A549 (cell line): ENCODE results near the gene MAP3K5. TPM values are rescaled to one million over a fixed set of nuclear protein-coding genes. Genes with fewer than 3 reads are reported as not detected.

Experiments
- ATAC-seq, 2 experiments: fragments of 200-7000 bp in 1 of 2; fragments of >200 bp in 1 of 2; cut with Nextera tagmentation in 1 of 2; cut with Tn5 transposase in 1 of 2; 3 replicates each; pipeline versions ENCODE4 v1.8.0 to v1.9.1; 2018 to 2020; ENCODE audit warnings: mild to moderate bottlenecking in 1 of 2, moderate library complexity in 1 of 2
- CTCF ChIA-PET: fragments of 300-600 bp; sonication (Branson Sonifier 250); formaldehyde crosslinking; extraction: SDS; loops from one replicate; lab custom pipeline; 2021; ENCODE audit warnings: antibody characterized with exemption, inconsistent platforms; lab: Yijun Ruan, JAX
- POLR2A ChIA-PET: fragments of 350-600 bp; formaldehyde crosslinking; extraction: SDS; loops from one replicate; lab custom pipeline; 2021; ENCODE audit warnings: antibody characterized with exemption, inconsistent platforms; lab: Yijun Ruan, JAX
- DNase-seq, 2 experiments: peaks; one replicate each; pipeline versions ENCODE4 v3.0.0 to v3.0.0-alpha.2; 2011 to 2016; ENCODE audit warnings: low read depth in 1 of 2, low spot score in 1 of 2
- FAIRE-seq: peaks from 2 replicates; lab custom pipeline; 2011; peaks lifted over from hg19 to GRCh38; lab: Jason Lieb, UNC
- H3K27ac ChIP-seq, 2 experiments: fragments of >200 bp; sonication (Bioruptor Twin); formaldehyde crosslinking; 3 replicates each; pipeline ENCODE4 v1.5.1; 2016 to 2017
- H3K4me1 ChIP-seq: fragments of >200 bp; sonication (Bioruptor Twin); formaldehyde crosslinking; 3 replicates; pipeline ENCODE4 v1.6.1; 2016
- H3K4me2 ChIP-seq: fragments of >200 bp; sonication (Bioruptor Twin); formaldehyde crosslinking; 3 replicates; pipeline ENCODE4 v1.6.1; 2016
- H3K4me3 ChIP-seq: fragments of >200 bp; sonication (Bioruptor Twin); formaldehyde crosslinking; 3 replicates; pipeline ENCODE4 v1.5.1; 2016
- H3K9me3 ChIP-seq: fragments of >200 bp; sonication (Bioruptor Twin); formaldehyde crosslinking; 3 replicates; pipeline ENCODE4 v1.6.1; 2016
- BHLHE40 ChIP-seq: IDR thresholded peaks from 2 replicates; pipeline ENCODE4 v1.6.1; 2012; ENCODE audit warnings: low read depth, low read length, inconsistent platforms
- CHD2 ChIP-seq: fragments of 150-350 bp; IDR thresholded peaks from 2 replicates; pipeline ENCODE4 v1.6.1; 2014; ENCODE audit warnings: low read length; ENCODE audit not compliant: partially characterized antibody
- CTCF ChIP-seq: fragments of >200 bp; sonication (Bioruptor Twin); formaldehyde crosslinking; IDR thresholded peaks from 3 replicates; pipeline ENCODE4 v1.5.1; 2016
- EHF ChIP-seq: fragments of 250-450 bp; sonication (Bioruptor Pico); IDR thresholded peaks from 2 replicates; pipeline ENCODE4 v1.5.0; 2020; ENCODE audit warnings: mild to moderate bottlenecking
- EHMT2 ChIP-seq: fragments of 200-600 bp; sonication (generic); IDR thresholded peaks from 2 replicates; pipeline ENCODE4 v1.6.1; 2016; ENCODE audit warnings: antibody characterized with exemption, low read depth, mild to moderate bottlenecking, moderate library complexity
- EP300 ChIP-seq, 2 experiments: fragments of >200 bp; sonication (Bioruptor Twin); formaldehyde crosslinking; IDR thresholded peaks; 2 replicates in 1 of 2; 3 replicates in 1 of 2; pipeline ENCODE4 v1.6.1; 2016 to 2017
- ESRRA ChIP-seq: fragments of 150-350 bp; IDR thresholded peaks from 2 replicates; pipeline ENCODE4 v1.6.1; 2014; ENCODE audit warnings: mild to moderate bottlenecking, low read length, borderline replicate concordance
- FOXS1 ChIP-seq: fragments of 250-450 bp; sonication (Bioruptor Pico); IDR thresholded peaks from 2 replicates; pipeline ENCODE4 v1.5.0; 2020; ENCODE audit warnings: mild to moderate bottlenecking, moderate library complexity
- HDAC2 ChIP-seq: fragments of 200-600 bp; sonication (generic); IDR thresholded peaks from 2 replicates; pipeline ENCODE4 v1.6.1; 2016
- HOXB13 ChIP-seq: fragments of 250-450 bp; sonication (Bioruptor Pico); IDR thresholded peaks from 2 replicates; pipeline ENCODE4 v1.5.0; 2020; ENCODE audit warnings: low read depth, mild to moderate bottlenecking, moderate library complexity
- HOXB5 ChIP-seq: fragments of 250-450 bp; sonication (Bioruptor Pico); IDR thresholded peaks from 2 replicates; pipeline ENCODE4 v1.5.0; 2020; ENCODE audit warnings: mild to moderate bottlenecking, moderate library complexity
- JUNB ChIP-seq: fragments of >200 bp; sonication (Bioruptor Twin); formaldehyde crosslinking; IDR thresholded peaks from 2 replicates; pipeline ENCODE4 v1.6.1; 2016
- MAX ChIP-seq: IDR thresholded peaks from 2 replicates; pipeline ENCODE4 v1.6.1; 2012
- MAZ ChIP-seq: fragments of 150-350 bp; IDR thresholded peaks from 2 replicates; pipeline ENCODE4 v1.6.1; 2014; ENCODE audit warnings: antibody characterized with exemption, low read depth, low read length, borderline replicate concordance
- MYC ChIP-seq: IDR thresholded peaks from 2 replicates; pipeline ENCODE4 v1.6.1; 2012; ENCODE audit warnings: mild to moderate bottlenecking, inconsistent platforms, low read length, improper control_type of control experiment, borderline replicate concordance
- NPAS2 ChIP-seq: fragments of 250-450 bp; sonication (Bioruptor Pico); IDR thresholded peaks from 2 replicates; pipeline ENCODE4 v1.8.0; 2022; ENCODE audit warnings: mild to moderate bottlenecking, moderate library complexity, borderline replicate concordance
- PHF8 ChIP-seq: fragments of 200-600 bp; sonication (generic); IDR thresholded peaks from 2 replicates; pipeline ENCODE4 v1.6.1; 2016; ENCODE audit warnings: low read depth, mild to moderate bottlenecking, antibody characterized with exemption, moderate library complexity, borderline replicate concordance
- POLR2A ChIP-seq: IDR thresholded peaks from 2 replicates; pipeline ENCODE4 v1.6.1; 2012; ENCODE audit warnings: mild to moderate bottlenecking, low read length
- RNF2 ChIP-seq: fragments of 200-600 bp; sonication (generic); IDR thresholded peaks from 2 replicates; pipeline ENCODE4 v1.6.1; 2016; ENCODE audit warnings: low read depth, mild to moderate bottlenecking, antibody characterized with exemption, moderate library complexity, borderline replicate concordance
- SREBF2 ChIP-seq: fragments of 450-650 bp; IDR thresholded peaks from 2 replicates; pipeline ENCODE4 v1.6.1; 2014; ENCODE audit warnings: mild to moderate bottlenecking, moderate library complexity
- TFCP2L1 ChIP-seq: fragments of 250-450 bp; sonication (Bioruptor Pico); IDR thresholded peaks from 2 replicates; pipeline ENCODE4 v1.5.0; 2021; ENCODE audit warnings: mild to moderate bottlenecking
- ZSCAN20 ChIP-seq: fragments of 250-450 bp; sonication (Bioruptor Pico); IDR thresholded peaks from 2 replicates; pipeline ENCODE4 v1.8.0; 2022; ENCODE audit warnings: mild to moderate bottlenecking, moderate library complexity
- WGBS: methylation state at CpG from one replicate; pipeline ENCODE4 v1.1.6; 2017; ENCODE audit errors: missing lambda C conversion rate; 5-methylcytosine and 5-hydroxymethylcytosine counted together
- polyA plus RNA-seq, 4 experiments: library from polyadenylated mRNA; depleted of rRNA in 3 of 4; stranded (reverse); fragments of >200 nt; fragmentation: RNase III in 1 of 4; extraction: RNeasy Plus Mini Kit Qiagen cat#74134 plus additional on column Dnase treatment in 1 of 4; gene quantifications; 2 replicates in 3 of 4; 3 replicates in 1 of 4; pipeline ENCODE4 v1.2.3, GENCODE V29; 2011 to 2017
- TF ChIP-seq, protein P1 (sequence below): fragments of >200 bp; sonication (Bioruptor Twin); formaldehyde crosslinking; IDR thresholded peaks from 3 replicates; pipeline ENCODE4 v1.6.1; 2016
- TF ChIP-seq, protein P2 (sequence below): fragments of 150-350 bp; IDR thresholded peaks from 2 replicates; pipeline ENCODE4 v1.6.1; 2014; ENCODE audit warnings: low read depth, mild to moderate bottlenecking, low read length

The MAP3K5 gene
- polyA plus RNA-seq, 2 of the 4 experiments (the other 2 are of a cell fraction) = 2.1 to 4.1 TPM

DNA sequence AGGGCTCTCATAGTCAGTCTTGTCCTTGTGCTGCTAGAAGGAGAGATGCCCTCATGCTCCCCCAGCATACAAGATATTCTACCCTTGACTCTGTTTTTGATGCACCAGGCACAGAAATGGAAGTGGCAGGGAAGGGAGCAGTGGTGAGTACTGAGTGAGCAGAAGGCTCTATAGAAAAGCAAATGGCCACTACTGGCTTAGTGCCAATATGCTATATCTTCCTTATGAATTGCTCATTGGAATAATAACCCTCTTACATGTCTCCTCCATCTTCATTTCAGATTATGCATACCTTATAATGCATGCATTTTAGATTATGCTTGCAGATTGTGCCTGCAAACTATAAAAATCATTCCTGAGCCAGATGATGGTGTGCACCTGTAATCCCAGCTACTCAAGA lies 82.8 kb downstream of the MAP3K5 start:
- CTCF ChIA-PET = interaction anchor here (2.4 kb wide), 1 partner anchor 65 kb away, joined by 9 read pairs; no protein-coding TSS in a partner anchor
- TF ChIP-seq JUNB = no peak
- no peak for TF ChIP-seq ESRRA
- TF ChIP-seq EHF = no peak
- TF ChIP-seq, protein P1, sequence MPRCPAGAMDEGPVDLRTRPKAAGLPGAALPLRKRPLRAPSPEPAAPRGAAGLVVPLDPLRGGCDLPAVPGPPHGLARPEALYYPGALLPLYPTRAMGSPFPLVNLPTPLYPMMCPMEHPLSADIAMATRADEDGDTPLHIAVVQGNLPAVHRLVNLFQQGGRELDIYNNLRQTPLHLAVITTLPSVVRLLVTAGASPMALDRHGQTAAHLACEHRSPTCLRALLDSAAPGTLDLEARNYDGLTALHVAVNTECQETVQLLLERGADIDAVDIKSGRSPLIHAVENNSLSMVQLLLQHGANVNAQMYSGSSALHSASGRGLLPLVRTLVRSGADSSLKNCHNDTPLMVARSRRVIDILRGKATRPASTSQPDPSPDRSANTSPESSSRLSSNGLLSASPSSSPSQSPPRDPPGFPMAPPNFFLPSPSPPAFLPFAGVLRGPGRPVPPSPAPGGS = no peak
- TF ChIP-seq ZSCAN20 (CRISPR knock-in tag) = no peak
- no peak for TF ChIP-seq SREBF2
- TF ChIP-seq CTCF = no peak
- TF ChIP-seq RNF2 = no peak
- FAIRE-seq = no peak

GRCh38 chr6:136706430-136706829 lies 85.8 kb downstream of the MAP3K5 start:
- no peak for ATAC-seq
- 93% methylated on average over 5 of the region's 5 CpGs for WGBS
- TF ChIP-seq HOXB5 (CRISPR knock-in tag) = no peak
- no peak for TF ChIP-seq EP300 (IDR thresholded peaks at IDR 0.05)
- no peak for TF ChIP-seq HOXB13 (CRISPR knock-in tag)
- TF ChIP-seq FOXS1 (CRISPR knock-in tag) = no peak
- TF ChIP-seq EHMT2 = no peak
- TF ChIP-seq POLR2A = no peak
- no peak for TF ChIP-seq BHLHE40
- no peak for DNase-seq
- Histone ChIP-seq H3K4me1 (no peaks in the 10 kb centered on the region), H3K4me2 (no peak overlapping the region), H3K27ac (no peak overlapping the region), H3K4me3 (no peak overlapping the region), H3K9me3 (no peaks in the 10 kb centered on the region)
- FAIRE-seq = no peak
- ChIA-PET POLR2A (no interaction called here), CTCF (no interaction called here)

More for the DNA sequence above, 82.8 kb downstream of the MAP3K5 start:
- ATAC-seq = no peak
- Histone ChIP-seq H3K4me3 (no peak overlapping the region), H3K9me3 (no peaks in the 10 kb centered on the region), H3K4me1 (no peaks in the 10 kb centered on the region), H3K27ac (no peak overlapping the region), H3K4me2 (no peak overlapping the region)
- no peak for DNase-seq
- POLR2A ChIA-PET = no interaction called here

- no peaks in the 10 kb centered on the region for H3K9me3 ChIP-seq
- ChIA-PET POLR2A (no interaction called here), CTCF (no interaction called here)
- no peak for FAIRE-seq
- no peak for DNase-seq
- H3K4me3 ChIP-seq = no peak overlapping the region
- H3K4me2 ChIP-seq = no peak overlapping the region
- TF ChIP-seq NPAS2 (no peak), PHF8 (no peak), RNF2 (no peak), MAZ (no peak), CHD2 (no peak), SREBF2 (no peak)
- no peaks in the 10 kb centered on the region for H3K4me1 ChIP-seq
- 82% methylated on average over 7 of the region's 7 CpGs for WGBS
- H3K27ac ChIP-seq = no peak overlapping the region
- no peak for ATAC-seq
Measured at GRCh38 chr6:136703331-136703865, 88.9 kb downstream of the MAP3K5 start.

DNA sequence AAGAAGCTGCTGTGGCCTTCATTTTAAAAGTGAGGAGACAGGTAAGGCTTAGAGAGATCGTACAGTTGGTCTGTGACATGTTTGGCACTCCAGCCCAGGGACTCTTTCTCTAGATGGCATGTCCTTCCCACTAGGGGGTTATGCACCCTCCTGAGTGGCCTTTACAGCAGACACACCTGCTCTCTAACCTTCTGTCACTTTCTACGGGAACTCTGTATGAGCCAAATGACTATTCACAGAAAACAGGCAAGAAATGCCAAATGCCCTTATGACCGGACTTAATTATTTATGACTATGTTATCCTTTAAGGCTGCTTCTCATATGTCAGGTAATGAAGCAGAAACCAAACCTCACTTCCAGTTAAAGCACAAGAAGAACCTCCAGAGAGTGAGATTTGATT lies 91.2 kb downstream of the MAP3K5 start:
- no peaks in the 10 kb centered on the region for H3K4me1 ChIP-seq
- DNase-seq (no peak), FAIRE-seq (no peak), ATAC-seq (no peak)
- no peak overlapping the region for H3K4me2 ChIP-seq
- CTCF ChIA-PET = interaction anchor here (0.6 to 2.2 kb wide), 2 partner anchors 51 to 91 kb away, joined by 3 to 7 read pairs; partner anchors contain the start of gene MAP3K5
- no peaks in the 10 kb centered on the region for H3K9me3 ChIP-seq
- no peak overlapping the region for H3K4me3 ChIP-seq
- no peak overlapping the region for H3K27ac ChIP-seq
- 89% methylated on average over 3 of the region's 3 CpGs for WGBS
- POLR2A ChIA-PET = no interaction called here
- TF ChIP-seq FOXS1 (CRISPR knock-in tag) (no peak), MYC (no peak), BHLHE40 (no peak), CTCF (no peak), HDAC2 (no peak), MAX (no peak), TFCP2L1 (no peak)
- TF ChIP-seq, protein P2, sequence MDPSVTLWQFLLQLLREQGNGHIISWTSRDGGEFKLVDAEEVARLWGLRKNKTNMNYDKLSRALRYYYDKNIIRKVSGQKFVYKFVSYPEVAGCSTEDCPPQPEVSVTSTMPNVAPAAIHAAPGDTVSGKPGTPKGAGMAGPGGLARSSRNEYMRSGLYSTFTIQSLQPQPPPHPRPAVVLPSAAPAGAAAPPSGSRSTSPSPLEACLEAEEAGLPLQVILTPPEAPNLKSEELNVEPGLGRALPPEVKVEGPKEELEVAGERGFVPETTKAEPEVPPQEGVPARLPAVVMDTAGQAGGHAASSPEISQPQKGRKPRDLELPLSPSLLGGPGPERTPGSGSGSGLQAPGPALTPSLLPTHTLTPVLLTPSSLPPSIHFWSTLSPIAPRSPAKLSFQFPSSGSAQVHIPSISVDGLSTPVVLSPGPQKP = no peak
- TF ChIP-seq, protein P1 = no peak
